ENCODE results near the gene CCDC159. TPM values are rescaled to one million over a fixed set of nuclear protein-coding genes. Genes with fewer than 3 reads are reported as not detected.
"Not testable (repeated sequence)": the region's sequence is repeated elsewhere in the genome, so short reads cannot be mapped to it uniquely, and the experiment has no call there.

Gene CCDC159
- total RNA-seq, 1 donor from 2014 or later: 14.6 TPM

GRCh38 chr19:11377756-11378155 is 31.4 kb downstream of the CCDC159 start:
- no peak overlapping the region for H3K27ac Mint-ChIP-seq
- peaks cover 27% of the 10 kb centered on the region for H3K36me3 Mint-ChIP-seq (ENCODE audit: low read depth)
- intact Hi-C loops (cut with micrococcal nuclease): loop anchor here (10.0 kb wide), 1 partner anchor 83 kb away; the partner anchor contains the start of gene TSPAN16
- no peak for DNase-seq (ENCODE audit: low spot score)
- H3K4me1 Mint-ChIP-seq (ENCODE audit: low read depth): peaks cover 45% of the 10 kb centered on the region
- no peaks in the 10 kb centered on the region for H3K9me3 Mint-ChIP-seq
- no peak overlapping the region for H3K4me3 Mint-ChIP-seq (ENCODE audit: low read depth)
- H3K27me3 Mint-ChIP-seq (ENCODE audit: low read depth): peaks cover 2% of the 10 kb centered on the region

GRCh38 chr19:11378319-11379189 is 32.2 kb downstream of the CCDC159 start:
- Mint-ChIP-seq H3K27me3 (ENCODE audit: low read depth) (peaks cover 5% of the 10 kb centered on the region), H3K36me3 (ENCODE audit: low read depth) (peaks cover 27% of the 10 kb centered on the region), H3K27ac (peak overlapping the region; percentile 76), H3K9me3 (no peaks in the 10 kb centered on the region), H3K4me1 (ENCODE audit: low read depth) (peaks cover 42% of the 10 kb centered on the region), H3K4me3 (ENCODE audit: low read depth) (peak overlapping the region; percentile 60)
- no peak for DNase-seq (ENCODE audit: low spot score)
- intact Hi-C loops (cut with micrococcal nuclease): loop anchor here (10.0 kb wide), 1 partner anchor 84 kb away; the partner anchor contains the start of gene TSPAN16

DNA sequence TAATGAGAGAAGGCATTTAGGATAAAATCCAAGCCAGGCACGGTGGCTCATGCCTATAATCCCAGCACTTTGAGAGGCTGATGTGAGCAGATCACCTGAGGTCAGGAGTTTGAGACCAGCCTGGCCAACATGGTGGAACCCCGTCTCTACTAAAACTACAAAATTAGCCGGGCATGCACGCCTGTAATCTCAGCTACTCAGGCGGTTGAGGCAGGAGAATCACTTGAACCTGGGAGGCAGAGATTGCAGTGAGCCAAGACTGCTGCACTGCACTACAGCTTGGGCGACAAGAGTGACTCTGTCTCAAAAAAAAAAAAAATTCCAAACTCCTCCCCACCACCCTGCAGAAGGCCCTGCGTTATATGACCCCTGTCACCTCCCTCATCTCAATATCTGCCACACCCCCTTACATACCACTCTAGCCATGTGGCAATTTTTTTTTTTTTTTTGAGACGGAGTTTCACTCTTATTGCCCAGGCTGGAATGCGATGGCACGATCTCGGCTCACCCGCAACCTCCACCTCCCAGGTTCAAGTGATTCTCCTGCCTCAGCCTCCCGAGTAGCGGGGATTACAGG is 33.0 kb downstream of the CCDC159 start:
- H3K27ac Mint-ChIP-seq: peak overlapping the region; percentile 100
- not testable (repeated sequence) for H3K9me3 Mint-ChIP-seq; H3K27me3 Mint-ChIP-seq (ENCODE audit: low read depth); DNase-seq (ENCODE audit: low spot score)
- intact Hi-C loops (cut with micrococcal nuclease): loop anchor here (10.0 kb wide), 1 partner anchor 85 kb away; the partner anchor contains the start of gene TSPAN16
- peaks cover 27% of the 10 kb centered on the region for H3K36me3 Mint-ChIP-seq (ENCODE audit: low read depth)
- peaks cover 42% of the 10 kb centered on the region for H3K4me1 Mint-ChIP-seq (ENCODE audit: low read depth)
- peak overlapping the region; percentile 99 for H3K4me3 Mint-ChIP-seq (ENCODE audit: low read depth)

GRCh38 chr19:11379857-11380350 is 33.6 kb downstream of the CCDC159 start:
- intact Hi-C loops (cut with micrococcal nuclease): loop anchor here (5.0 to 10.0 kb wide), 4 partner anchors 42 to 223 kb away; partner anchors contain the start of genes SPC24 and TSPAN16
- no peak for DNase-seq (ENCODE audit: low spot score)
- Mint-ChIP-seq H3K4me3 (ENCODE audit: low read depth) (peak overlapping the region; percentile 99), H3K27me3 (ENCODE audit: low read depth) (peaks cover 11% of the 10 kb centered on the region), H3K4me1 (ENCODE audit: low read depth) (peaks cover 42% of the 10 kb centered on the region), H3K27ac (peak overlapping the region; percentile 100), H3K36me3 (ENCODE audit: low read depth) (peaks cover 27% of the 10 kb centered on the region), H3K9me3 (no peaks in the 10 kb centered on the region)

DNA sequence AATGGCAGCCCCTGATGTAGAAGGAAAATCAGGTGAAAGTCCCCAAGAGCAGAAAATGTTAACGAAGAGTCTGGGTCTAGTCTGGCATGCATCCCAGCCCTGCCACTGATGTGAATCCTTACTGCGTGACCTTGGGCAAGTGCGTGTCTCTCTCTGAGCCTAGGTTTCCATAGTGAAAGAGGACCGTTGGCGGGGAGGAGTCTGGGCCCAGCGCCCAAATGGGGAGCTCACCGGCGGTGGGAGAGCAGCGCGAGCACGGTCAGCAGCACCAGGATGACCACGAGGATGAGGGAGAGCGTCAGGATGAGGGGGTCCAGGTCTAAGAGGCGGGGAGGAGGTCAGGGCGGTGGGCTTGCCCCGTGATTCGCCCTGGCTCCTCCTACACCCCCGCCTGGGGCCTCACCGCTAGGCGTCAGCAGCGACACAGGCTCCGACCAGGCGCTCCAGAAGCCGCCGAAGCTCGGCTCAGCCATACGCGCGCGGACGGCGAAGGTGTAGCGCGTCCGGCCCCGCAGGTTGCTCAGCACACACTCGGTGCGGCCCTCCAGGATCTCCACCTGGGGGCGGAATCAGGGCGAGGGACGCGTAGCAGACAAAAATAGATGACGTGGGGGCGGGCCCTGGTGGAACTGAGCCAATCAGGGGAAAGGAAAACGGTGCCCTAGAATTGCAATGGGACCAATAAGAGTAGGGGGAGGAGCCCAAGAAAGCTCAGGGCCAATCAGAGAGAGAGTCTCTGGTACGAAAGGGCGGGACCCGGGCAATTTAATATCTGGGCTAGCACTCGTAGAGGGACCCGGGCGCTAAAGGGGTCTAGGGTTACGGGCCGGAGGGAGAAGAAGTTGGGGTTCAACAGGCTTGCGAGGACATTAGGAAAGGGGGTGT is 34.6 kb downstream of the CCDC159 start:
- H3K4me3 Mint-ChIP-seq (ENCODE audit: low read depth): peak overlapping the region; percentile 99
- peaks cover 38% of the 10 kb centered on the region for H3K4me1 Mint-ChIP-seq (ENCODE audit: low read depth)
- no peaks in the 10 kb centered on the region for H3K9me3 Mint-ChIP-seq
- H3K27me3 Mint-ChIP-seq (ENCODE audit: low read depth): peaks cover 12% of the 10 kb centered on the region
- peaks cover 23% of the 10 kb centered on the region for H3K36me3 Mint-ChIP-seq (ENCODE audit: low read depth)
- DNase-seq (ENCODE audit: low spot score): peak; percentile 97
- intact Hi-C loops (cut with micrococcal nuclease): loop anchor here (1.0 to 5.0 kb wide), 5 partner anchors 41 to 224 kb away; partner anchors contain the start of genes ODAD3, PRKCSH and SPC24
- peak overlapping the region; percentile 100 for H3K27ac Mint-ChIP-seq

DNA sequence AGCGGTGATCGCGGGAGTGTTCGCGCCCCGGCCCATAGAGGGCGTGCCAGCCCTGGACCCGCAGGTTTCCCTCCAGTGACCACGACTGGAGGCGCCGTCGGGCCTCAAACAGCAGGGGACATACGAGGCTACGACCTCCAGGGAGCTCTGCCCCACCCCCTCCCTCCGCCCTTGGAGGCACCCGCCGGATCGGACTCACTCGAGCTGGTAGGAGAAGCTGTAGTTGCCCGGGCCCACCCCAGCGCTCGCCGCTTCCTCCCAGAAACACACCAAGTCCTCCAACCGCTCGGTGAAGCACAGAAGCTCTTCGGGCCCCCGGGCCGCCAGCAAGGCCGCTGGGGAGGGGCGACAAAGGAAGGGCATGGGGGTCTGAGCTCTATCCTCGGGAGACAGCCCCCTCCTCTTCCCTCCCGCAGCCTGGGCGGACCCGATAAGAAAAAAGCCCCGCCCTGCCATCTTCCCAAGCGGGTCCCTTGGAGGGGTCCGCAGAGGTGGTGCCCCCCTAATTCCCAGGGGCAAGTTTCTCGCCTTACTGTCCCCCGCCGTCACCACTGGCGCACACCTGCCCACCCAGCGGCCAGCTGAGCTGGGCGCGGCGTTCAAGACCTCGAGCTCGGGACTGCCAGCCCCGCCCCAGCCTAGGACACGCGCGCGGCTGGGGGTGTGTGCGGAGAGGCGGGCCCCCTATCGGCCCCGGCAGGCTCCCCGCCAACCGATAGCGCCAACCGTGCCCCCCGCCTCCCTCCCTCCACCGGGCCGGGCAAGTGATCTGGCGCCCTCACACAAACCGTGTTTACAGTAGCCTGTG is 36.8 kb downstream of the CCDC159 start:
- peak overlapping the region; percentile 76 for H3K27ac Mint-ChIP-seq
- H3K27me3 Mint-ChIP-seq (ENCODE audit: low read depth): peaks cover 12% of the 10 kb centered on the region
- peak; percentile 40 for DNase-seq (ENCODE audit: low spot score)
- H3K4me1 Mint-ChIP-seq (ENCODE audit: low read depth): peaks cover 28% of the 10 kb centered on the region
- H3K36me3 Mint-ChIP-seq (ENCODE audit: low read depth): peaks cover 9% of the 10 kb centered on the region
- intact Hi-C loops (cut with micrococcal nuclease): loop anchor here (5.0 kb wide), 3 partner anchors 39 to 226 kb away; partner anchors contain the start of gene SPC24
- H3K9me3 Mint-ChIP-seq: no peaks in the 10 kb centered on the region
- H3K4me3 Mint-ChIP-seq (ENCODE audit: low read depth): peak overlapping the region; percentile 74

DNA sequence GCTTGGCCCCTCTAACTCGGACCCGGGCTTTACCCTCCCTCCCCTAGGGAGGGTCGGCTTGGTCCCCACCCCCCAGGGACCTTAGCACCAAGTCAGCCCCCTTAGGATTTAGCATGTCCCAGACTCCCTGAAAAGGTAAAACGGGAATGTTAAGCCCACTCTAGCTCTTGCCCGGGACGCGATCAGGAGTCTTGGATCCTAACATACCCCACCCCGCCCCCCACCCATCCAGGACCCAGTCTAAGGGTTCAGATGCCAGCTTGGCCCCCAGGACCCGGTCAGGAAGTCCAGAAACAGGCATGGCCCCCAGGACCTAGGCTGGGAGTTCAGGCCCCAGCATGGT is 37.4 kb downstream of the CCDC159 start:
- Mint-ChIP-seq H3K9me3 (no peaks in the 10 kb centered on the region), H3K27me3 (ENCODE audit: low read depth) (peaks cover 12% of the 10 kb centered on the region), H3K4me3 (ENCODE audit: low read depth) (no peak overlapping the region), H3K4me1 (ENCODE audit: low read depth) (peaks cover 24% of the 10 kb centered on the region), H3K36me3 (ENCODE audit: low read depth) (peaks cover 5% of the 10 kb centered on the region), H3K27ac (no peak overlapping the region)
- intact Hi-C loops (cut with micrococcal nuclease): loop anchor here (5.0 kb wide), 3 partner anchors 39 to 226 kb away; partner anchors contain the start of gene SPC24
- DNase-seq (ENCODE audit: low spot score): no peak

GRCh38 chr19:11384778-11385129 is 38.4 kb downstream of the CCDC159 start:
- Mint-ChIP-seq H3K27ac (no peak overlapping the region), H3K36me3 (ENCODE audit: low read depth) (peaks cover 3% of the 10 kb centered on the region), H3K27me3 (ENCODE audit: low read depth) (peaks cover 12% of the 10 kb centered on the region), H3K4me1 (ENCODE audit: low read depth) (peaks cover 23% of the 10 kb centered on the region), H3K4me3 (ENCODE audit: low read depth) (no peak overlapping the region), H3K9me3 (no peaks in the 10 kb centered on the region)
- no peak for DNase-seq (ENCODE audit: low spot score)
- intact Hi-C loops (cut with micrococcal nuclease): loop anchor here (5.0 kb wide), 3 partner anchors 38 to 227 kb away; partner anchors contain the start of gene SPC24

- peaks cover 15% of the 10 kb centered on the region for H3K27me3 Mint-ChIP-seq (ENCODE audit: low read depth)
- H3K4me3 Mint-ChIP-seq (ENCODE audit: low read depth): no peak overlapping the region
- intact Hi-C loops (cut with micrococcal nuclease): no loop called here
- H3K9me3 Mint-ChIP-seq: peaks cover 4% of the 10 kb centered on the region
- peaks cover 7% of the 10 kb centered on the region for H3K4me1 Mint-ChIP-seq (ENCODE audit: low read depth)
- H3K36me3 Mint-ChIP-seq (ENCODE audit: low read depth): no peaks in the 10 kb centered on the region
- H3K27ac Mint-ChIP-seq: no peak overlapping the region
- no peak for DNase-seq (ENCODE audit: low spot score)
Measured at GRCh38 chr19:11387162-11388034, 41.1 kb downstream of the CCDC159 start.

GRCh38 chr19:11390359-11390758 is 44.0 kb downstream of the CCDC159 start:
- peaks cover 4% of the 10 kb centered on the region for H3K9me3 Mint-ChIP-seq
- no peak overlapping the region for H3K4me3 Mint-ChIP-seq (ENCODE audit: low read depth)
- peaks cover 6% of the 10 kb centered on the region for H3K27me3 Mint-ChIP-seq (ENCODE audit: low read depth)
- H3K27ac Mint-ChIP-seq: no peak overlapping the region
- peaks cover 6% of the 10 kb centered on the region for H3K4me1 Mint-ChIP-seq (ENCODE audit: low read depth)
- DNase-seq (ENCODE audit: low spot score): no peak
- intact Hi-C loops (cut with micrococcal nuclease): no loop called here
- H3K36me3 Mint-ChIP-seq (ENCODE audit: low read depth): no peaks in the 10 kb centered on the region

Data from activated T-helper 2 cell treated with anti-CD3 and anti-CD28 coated beads, Interferon-gamma antibody, Interleukin-2, Interleukin-4, amounts not matched to agents 10 μg/mL and 5 μg/mL and 100 μg/mL, durations not matched to agents 14 hours and 24 hours and 36 hours (primary cell).